ENCODE data around the gene ACKR4.

DNA sequence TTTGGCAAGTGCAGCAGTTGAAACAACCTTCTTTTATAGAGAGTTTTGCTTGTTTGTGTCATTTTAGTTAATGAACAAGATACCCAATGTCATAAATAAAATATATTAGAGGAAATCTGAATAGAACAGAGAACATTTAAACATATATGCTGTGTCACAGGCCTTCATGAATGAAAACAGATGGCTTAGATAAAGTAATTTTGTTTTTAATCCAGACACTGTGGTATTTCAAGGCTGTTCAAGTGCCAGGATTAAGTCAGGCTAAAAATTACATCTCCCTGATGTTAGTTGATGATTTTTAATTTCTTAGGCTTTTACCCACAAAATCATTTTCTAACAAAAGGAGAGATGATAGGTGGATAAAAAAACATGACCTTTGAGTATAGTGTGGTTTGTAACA, 4.9 kb upstream of the ACKR4 start:
- TF ChIP-seq, protein P1, sequence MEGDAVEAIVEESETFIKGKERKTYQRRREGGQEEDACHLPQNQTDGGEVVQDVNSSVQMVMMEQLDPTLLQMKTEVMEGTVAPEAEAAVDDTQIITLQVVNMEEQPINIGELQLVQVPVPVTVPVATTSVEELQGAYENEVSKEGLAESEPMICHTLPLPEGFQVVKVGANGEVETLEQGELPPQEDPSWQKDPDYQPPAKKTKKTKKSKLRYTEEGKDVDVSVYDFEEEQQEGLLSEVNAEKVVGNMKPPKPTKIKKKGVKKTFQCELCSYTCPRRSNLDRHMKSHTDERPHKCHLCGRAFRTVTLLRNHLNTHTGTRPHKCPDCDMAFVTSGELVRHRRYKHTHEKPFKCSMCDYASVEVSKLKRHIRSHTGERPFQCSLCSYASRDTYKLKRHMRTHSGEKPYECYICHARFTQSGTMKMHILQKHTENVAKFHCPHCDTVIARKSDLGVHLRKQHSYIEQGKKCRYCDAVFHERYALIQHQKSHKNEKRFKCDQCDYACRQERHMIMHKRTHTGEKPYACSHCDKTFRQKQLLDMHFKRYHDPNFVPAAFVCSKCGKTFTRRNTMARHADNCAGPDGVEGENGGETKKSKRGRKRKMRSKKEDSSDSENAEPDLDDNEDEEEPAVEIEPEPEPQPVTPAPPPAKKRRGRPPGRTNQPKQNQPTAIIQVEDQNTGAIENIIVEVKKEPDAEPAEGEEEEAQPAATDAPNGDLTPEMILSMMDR (IDR thresholded peaks at IDR 0.05; ENCODE audit: extremely low read depth in 1 of 2, insufficient read depth in 1 of 2, low read depth in 1 of 2, low read length in 2 of 2) = no peak
- TF ChIP-seq EZH2 (IDR thresholded peaks at IDR 0.05; ENCODE audit: borderline replicate concordance, low read depth, low read length, severe bottlenecking) = no peak
